Natural killer cell (primary cell): Measurements from ENCODE around the gene FMN1. TPM values are rescaled to one million over a fixed set of nuclear protein-coding genes. Genes with fewer than 3 reads are reported as not detected.

ENCODE experiments used
- ATAC-seq, 3 donors: fragments of 150-1000 bp in 2 of 3; fragments of 200-7000 bp in 1 of 3; cut with Tn5 transposase; 1 replicate in 1 of 3; 2 replicates in 2 of 3; pipeline ENCODE4 v1.10.0; 2021; ENCODE audit warnings: mild to moderate bottlenecking in 2 of 3, moderate library complexity in 2 of 3
- DNase-seq, 2 donors: peaks; one replicate each; pipeline versions ENCODE4 v3.0.0 to v3.0.0-alpha.2; 2013 to 2021; ENCODE audit warnings: mixed read lengths in 1 of 2
- H3K27ac ChIP-seq: one replicate; pipeline ENCODE4 v1.5.1; 2013; ENCODE audit warnings: mild to moderate bottlenecking, low read length
- H3K27me3 ChIP-seq: one replicate; pipeline ENCODE4 v1.6.1; 2013; ENCODE audit warnings: low read length; ENCODE audit not compliant: control insufficient read depth, insufficient read depth
- H3K36me3 ChIP-seq: one replicate; pipeline ENCODE4 v1.6.1; 2013; ENCODE audit warnings: low read length; ENCODE audit not compliant: control insufficient read depth, insufficient read depth
- H3K4me1 ChIP-seq: one replicate; pipeline ENCODE4 v1.6.1; 2013; ENCODE audit warnings: low read length; ENCODE audit not compliant: control insufficient read depth, insufficient read depth
- H3K4me3 ChIP-seq: one replicate; pipeline ENCODE4 v1.5.1; 2013; ENCODE audit warnings: low read length
- H3K9me3 ChIP-seq: one replicate; pipeline ENCODE4 v1.6.1; 2013; ENCODE audit warnings: low read length; ENCODE audit not compliant: control insufficient read depth, insufficient read depth
- H3K27ac Mint-ChIP-seq, 2 donors: one replicate each; pipeline ENCODE4 v1.8.0; 2022; ENCODE audit warnings: mild to moderate bottlenecking in 2 of 2, mixed read lengths in 2 of 2, moderate library complexity in 1 of 2
- H3K27me3 Mint-ChIP-seq, 2 donors: one replicate each; pipeline ENCODE4 v1.8.0; 2022; ENCODE audit warnings: low read depth in 2 of 2, mixed read lengths in 2 of 2
- H3K36me3 Mint-ChIP-seq: one replicate; pipeline ENCODE4 v1.8.0; 2022; ENCODE audit warnings: mixed read lengths
- H3K4me1 Mint-ChIP-seq, 2 donors: one replicate each; pipeline ENCODE4 v1.8.0; 2022; ENCODE audit warnings: mixed read lengths in 2 of 2
- H3K4me3 Mint-ChIP-seq: one replicate; pipeline ENCODE4 v1.8.0; 2022; ENCODE audit warnings: mild to moderate bottlenecking, moderate library complexity, mixed read lengths
- H3K9me3 Mint-ChIP-seq, 2 donors: one replicate each; pipeline ENCODE4 v1.8.0; 2022; ENCODE audit warnings: mixed read lengths in 2 of 2
- CTCF ChIP-seq: fragments of 200-600 bp; IDR thresholded peaks from one replicate; pipeline ENCODE4 v1.8.0; 2022; ENCODE audit warnings: antibody characterized with exemption
- WGBS: methylation state at CpG from one replicate; pipeline ENCODE4 v1.1.7; 2013; ENCODE audit warnings: missing lambda C conversion rate; ENCODE audit not compliant: insufficient coverage; 5-methylcytosine and 5-hydroxymethylcytosine counted together
- intact Hi-C: fragments of 100-400 bp; cut with micrococcal nuclease; formaldehyde crosslinking; loops from one replicate; pipeline ENCODE4 v1.14.2; 2022
- total RNA-seq, 4 donors: library from RNA; stranded (reverse); fragments of 120-200 nt in 1 of 4; gene quantifications; one replicate each; pipeline versions ENCODE4 v1.2.3 to v1.2.4, GENCODE V29; 2013 to 2022

The FMN1 gene
- total RNA-seq, 3 donors from 2014 or later (not counting 1 experiment from before 2014, with no cell fraction given): 2.0 to 19.2 (median 2.2) TPM

- DNase-seq (no peak), ATAC-seq (no peak)
- no peaks in the 10 kb centered on the region for H3K9me3 ChIP-seq
- peaks cover 7 to 15% of the 10 kb centered on the region in 2 donors for H3K4me1 Mint-ChIP-seq
- peak overlapping the region; percentile 11 for H3K4me3 Mint-ChIP-seq
- H3K4me3 ChIP-seq: no peak overlapping the region
- no peak overlapping the region for H3K27ac ChIP-seq
- H3K27ac Mint-ChIP-seq: no peak overlapping the region
- H3K27me3 Mint-ChIP-seq: peaks cover 52 to 69% of the 10 kb centered on the region in 2 donors
- WGBS: 6% methylated on average over 70 of the region's 70 CpGs
- no peak for TF ChIP-seq CTCF
- H3K9me3 Mint-ChIP-seq: no peaks in the 10 kb centered on the region
- intact Hi-C loops: no loop called here
- H3K4me1 ChIP-seq: peaks cover 13% of the 10 kb centered on the region
- no peaks in the 10 kb centered on the region for H3K36me3 Mint-ChIP-seq
- peaks cover 27% of the 10 kb centered on the region for H3K27me3 ChIP-seq
- H3K36me3 ChIP-seq: no peaks in the 10 kb centered on the region
Measured at GRCh38 chr15:32718821-32719716, 475.4 kb downstream of the FMN1 start.

- Histone ChIP-seq H3K4me1 (peaks cover 13% of the 10 kb centered on the region), H3K27me3 (peaks cover 27% of the 10 kb centered on the region), H3K27ac (no peak overlapping the region), H3K4me3 (no peak overlapping the region), H3K36me3 (no peaks in the 10 kb centered on the region), H3K9me3 (no peaks in the 10 kb centered on the region)
- no peaks in the 10 kb centered on the region for H3K36me3 Mint-ChIP-seq
- no peak for DNase-seq
- H3K4me1 Mint-ChIP-seq: peaks cover 7 to 15% of the 10 kb centered on the region in 2 donors
- H3K27ac Mint-ChIP-seq: no peak overlapping the region
- H3K27me3 Mint-ChIP-seq: peaks cover 56 to 70% of the 10 kb centered on the region in 2 donors
- no peaks in the 10 kb centered on the region for H3K9me3 Mint-ChIP-seq
- H3K4me3 Mint-ChIP-seq: no peak overlapping the region
- no peak for TF ChIP-seq CTCF
- 5% methylated on average over 60 of the region's 60 CpGs for WGBS
- ATAC-seq: no peak
- intact Hi-C loops: no loop called here
Measured at GRCh38 chr15:32718227-32718820, 476.2 kb downstream of the FMN1 start.

DNA sequence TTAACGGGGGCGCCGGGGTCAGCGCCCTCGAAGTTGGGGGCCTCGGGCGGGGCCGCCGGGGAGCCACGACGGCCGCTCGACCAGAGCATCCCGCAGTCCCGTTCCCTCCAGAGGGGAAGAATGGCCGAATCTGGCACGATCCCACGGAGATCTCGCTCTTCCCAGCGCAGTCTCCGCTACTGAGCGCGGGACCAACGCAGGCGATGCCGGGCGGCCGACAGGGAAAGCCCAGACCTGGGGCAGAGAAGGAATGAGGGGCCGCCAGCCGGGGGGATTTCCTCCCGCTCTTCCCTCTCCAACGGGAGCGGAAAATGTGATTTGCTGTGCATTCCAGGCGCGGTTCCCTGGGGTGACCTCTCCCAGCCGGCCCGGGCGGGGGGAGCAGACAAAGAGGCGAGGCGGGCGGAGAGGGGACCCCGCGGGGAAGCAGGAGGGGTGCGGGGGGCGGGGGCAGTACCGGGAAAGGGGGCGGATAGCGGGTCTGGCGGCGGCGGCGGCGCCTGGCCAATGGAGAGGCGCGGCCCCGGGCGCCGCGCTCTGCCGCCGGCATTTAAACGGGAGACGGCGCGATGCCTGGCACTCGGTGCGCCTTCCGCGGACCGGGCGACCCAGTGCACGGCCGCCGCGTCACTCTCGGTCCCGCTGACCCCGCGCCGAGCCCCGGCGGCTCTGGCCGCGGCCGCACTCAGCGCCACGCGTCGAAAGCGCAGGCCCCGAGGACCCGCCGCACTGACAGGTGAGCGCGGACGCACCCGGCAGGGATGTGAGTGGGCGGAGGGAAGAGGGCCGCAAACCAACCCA is 476.9 kb downstream of the FMN1 start, which contains the start of gene GREM1:
GREM1 (plus strand) TSS at position 579 of the 801 bp plus-strand sequence. CDS start 12,687 bp downstream, outside the sequence.
- H3K36me3 ChIP-seq: no peaks in the 10 kb centered on the region
- peaks cover 27% of the 10 kb centered on the region for H3K27me3 ChIP-seq
- no peak within 1 kb of the TSS for H3K4me3 ChIP-seq
- no peaks in the 10 kb centered on the region for H3K9me3 ChIP-seq
- ATAC-seq (no peak), DNase-seq (no peak)
- Mint-ChIP-seq H3K4me3 (peak within 1 kb of the TSS; percentile 17), H3K27me3 (peaks cover 59 to 66% of the 10 kb centered on the region in 2 donors), H3K4me1 (peaks cover 7 to 15% of the 10 kb centered on the region in 2 donors), H3K27ac (no peak within 1 kb of the TSS), H3K9me3 (no peaks in the 10 kb centered on the region), H3K36me3 (no peaks in the 10 kb centered on the region)
- intact Hi-C loops: no loop called here
- H3K4me1 ChIP-seq: peaks cover 13% of the 10 kb centered on the region
- H3K27ac ChIP-seq: no peak within 1 kb of the TSS
- 4% methylated on average over 99 of the region's 99 CpGs for WGBS
- no peak for TF ChIP-seq CTCF
